Astrocyte of the spinal cord (primary cell): Measurements from ENCODE around the gene PRKG1.

Experiments
- DNase-seq: peaks from one replicate; pipeline ENCODE4 v3.0.0; 2011; ENCODE audit warnings: low read depth, low spot score
- H3K4me3 ChIP-seq: 2 replicates; pipeline ENCODE4 v1.5.1; 2011; ENCODE audit warnings: low read depth, mild to moderate bottlenecking, low read length, moderate library complexity
- in situ Hi-C: cut with HindIII; loops from 2 replicates; pipeline ENCODE4 v1.10.0; 2017; ENCODE audit warnings: low sequenced_read_pairs
- TF ChIP-seq, protein P1 (sequence below): IDR thresholded peaks from 2 replicates; pipeline ENCODE4 v1.5.1; 2012; ENCODE audit warnings: low read depth, mild to moderate bottlenecking, low read length, inconsistent platforms

PRKG1 gene

DNA sequence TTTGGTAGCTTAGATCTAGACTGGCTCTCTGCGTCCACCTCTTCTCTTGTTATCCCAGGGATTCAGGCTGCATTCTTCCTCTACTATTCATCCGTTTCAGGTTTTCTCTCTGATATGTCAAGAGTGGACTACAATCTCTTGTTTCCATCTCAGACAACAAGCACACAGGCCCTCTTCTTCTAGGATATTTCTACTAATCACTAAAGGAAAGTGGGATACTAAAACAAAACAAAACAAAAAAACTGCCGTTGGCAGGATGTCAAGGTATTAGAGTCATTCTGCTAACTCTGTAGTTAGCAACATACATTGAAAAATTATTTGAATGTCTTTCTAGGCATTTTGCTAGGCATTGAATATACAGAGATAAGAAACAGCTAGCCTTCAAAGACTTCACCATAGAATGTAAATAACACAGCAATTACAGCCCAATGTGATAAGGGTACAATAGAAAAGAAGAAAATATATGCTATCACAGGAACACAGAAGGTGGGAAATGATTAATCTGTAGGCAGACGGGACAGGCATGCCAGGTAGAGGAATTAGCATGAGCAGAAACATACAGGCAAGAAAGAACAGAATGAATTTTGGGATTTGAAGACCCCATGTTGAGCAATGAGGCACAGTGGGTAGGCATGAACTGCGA, 414.6 kb downstream of the PRKG1 start:
- H3K4me3 ChIP-seq = no peak overlapping the region
- TF ChIP-seq, protein P1, sequence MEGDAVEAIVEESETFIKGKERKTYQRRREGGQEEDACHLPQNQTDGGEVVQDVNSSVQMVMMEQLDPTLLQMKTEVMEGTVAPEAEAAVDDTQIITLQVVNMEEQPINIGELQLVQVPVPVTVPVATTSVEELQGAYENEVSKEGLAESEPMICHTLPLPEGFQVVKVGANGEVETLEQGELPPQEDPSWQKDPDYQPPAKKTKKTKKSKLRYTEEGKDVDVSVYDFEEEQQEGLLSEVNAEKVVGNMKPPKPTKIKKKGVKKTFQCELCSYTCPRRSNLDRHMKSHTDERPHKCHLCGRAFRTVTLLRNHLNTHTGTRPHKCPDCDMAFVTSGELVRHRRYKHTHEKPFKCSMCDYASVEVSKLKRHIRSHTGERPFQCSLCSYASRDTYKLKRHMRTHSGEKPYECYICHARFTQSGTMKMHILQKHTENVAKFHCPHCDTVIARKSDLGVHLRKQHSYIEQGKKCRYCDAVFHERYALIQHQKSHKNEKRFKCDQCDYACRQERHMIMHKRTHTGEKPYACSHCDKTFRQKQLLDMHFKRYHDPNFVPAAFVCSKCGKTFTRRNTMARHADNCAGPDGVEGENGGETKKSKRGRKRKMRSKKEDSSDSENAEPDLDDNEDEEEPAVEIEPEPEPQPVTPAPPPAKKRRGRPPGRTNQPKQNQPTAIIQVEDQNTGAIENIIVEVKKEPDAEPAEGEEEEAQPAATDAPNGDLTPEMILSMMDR = no peak
- in situ Hi-C loops = no loop called here
- no peak for DNase-seq

DNA sequence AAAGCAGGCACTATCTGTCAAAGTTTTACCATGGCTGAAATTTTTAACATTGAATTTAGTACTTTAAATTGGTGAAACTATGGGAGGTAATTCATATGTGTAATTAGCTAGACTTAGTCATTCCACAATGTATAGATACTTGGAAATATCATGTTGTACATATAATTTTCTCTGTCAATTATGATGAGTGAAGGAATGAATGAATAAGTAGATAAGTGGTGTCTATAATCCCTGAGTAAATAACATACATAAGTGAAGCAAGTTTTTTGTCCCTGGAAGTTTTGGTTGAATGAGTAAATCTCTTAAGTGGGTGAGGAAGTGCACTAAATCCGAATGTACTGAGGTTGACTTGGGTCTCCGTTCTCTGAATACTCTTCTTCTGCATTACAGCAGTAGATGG, 424.1 kb downstream of the PRKG1 start:
- in situ Hi-C loops = no loop called here
- H3K4me3 ChIP-seq = no peak overlapping the region
- TF ChIP-seq, protein P1 = no peak
- no peak for DNase-seq

DNA sequence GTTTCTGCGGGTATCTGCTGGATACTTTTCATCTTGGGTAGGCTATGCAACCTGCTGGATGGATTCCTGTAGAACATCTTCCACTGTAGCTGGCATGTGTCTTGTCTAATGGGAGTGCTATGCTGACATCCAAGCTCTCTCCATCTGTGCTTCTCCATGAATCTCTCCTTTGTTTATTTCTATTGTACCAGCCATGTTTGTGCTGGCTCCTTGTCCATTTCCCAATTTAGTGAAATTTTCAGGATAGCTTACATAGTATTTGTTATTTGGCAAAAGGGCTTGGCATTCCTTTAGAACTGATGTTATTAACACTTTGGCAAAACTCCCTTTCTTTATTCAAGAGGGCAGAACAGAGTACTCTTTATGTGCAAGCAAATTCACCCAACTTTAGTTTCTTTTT, 427.1 kb downstream of the PRKG1 start:
- in situ Hi-C loops = no loop called here
- H3K4me3 ChIP-seq = no peak overlapping the region
- TF ChIP-seq, protein P1 = no peak
- no peak for DNase-seq

DNA sequence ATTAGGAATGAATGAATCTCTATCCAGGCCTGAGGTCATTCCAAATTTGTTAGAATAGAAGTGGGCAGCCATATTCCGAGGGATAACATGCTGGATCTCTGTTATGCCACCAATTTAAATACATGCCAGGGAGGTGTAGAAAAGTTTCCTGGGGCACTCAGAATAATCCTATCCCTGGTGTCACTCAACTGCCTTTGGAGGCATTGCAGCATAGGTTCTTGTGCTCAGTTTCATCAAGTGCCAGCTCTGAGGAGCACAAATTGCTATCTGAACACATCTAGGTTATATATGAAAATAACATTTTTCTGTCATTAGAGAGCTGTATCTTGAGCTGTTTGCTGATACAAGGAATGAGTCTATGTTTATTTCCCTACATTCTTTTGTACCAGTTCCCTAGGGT, 427.8 kb downstream of the PRKG1 start:
- TF ChIP-seq, protein P1 = no peak
- DNase-seq = no peak
- H3K4me3 ChIP-seq = no peak overlapping the region
- in situ Hi-C loops = no loop called here

DNA sequence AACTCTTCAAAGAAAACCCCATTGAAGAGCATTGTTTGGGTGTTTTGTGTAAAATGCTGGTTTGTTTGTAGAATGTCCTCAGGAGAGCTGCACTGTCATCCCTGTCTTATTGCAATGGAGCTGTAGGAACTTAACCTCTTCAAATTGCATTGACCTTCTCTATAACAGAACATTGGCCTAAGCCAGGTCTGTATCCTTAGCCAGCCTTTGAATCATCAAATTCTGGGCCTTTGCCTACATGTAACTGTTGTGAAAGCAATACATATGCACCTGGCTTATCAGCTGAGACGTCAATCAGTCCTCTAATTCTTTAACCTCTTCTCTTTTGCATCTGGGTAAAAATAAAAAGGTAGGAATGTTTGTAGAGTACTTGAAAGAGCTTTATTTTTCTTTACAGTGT, 429.1 kb downstream of the PRKG1 start:
- DNase-seq = no peak
- no peak overlapping the region for H3K4me3 ChIP-seq
- in situ Hi-C loops = no loop called here
- TF ChIP-seq, protein P1 = no peak

DNA sequence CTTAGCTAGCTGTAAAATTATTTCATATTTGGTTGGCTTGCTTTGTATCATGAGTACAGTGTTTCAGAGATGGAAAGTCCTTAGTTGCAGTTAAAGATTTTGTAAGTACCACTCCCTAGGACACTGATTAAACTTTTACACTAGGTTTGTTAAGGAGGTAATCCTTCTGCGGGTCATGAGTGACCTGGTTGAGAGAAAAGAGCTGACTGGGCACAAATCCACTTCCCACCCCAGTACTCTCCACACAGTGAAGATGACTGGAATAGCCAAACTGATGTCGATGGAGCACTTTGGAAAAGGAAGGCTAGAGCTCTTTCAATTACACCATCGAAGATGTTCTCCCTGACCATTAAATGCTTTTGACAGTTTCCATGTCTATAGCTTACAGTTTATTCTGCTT, 433.2 kb downstream of the PRKG1 start:
- DNase-seq = no peak
- TF ChIP-seq, protein P1 = no peak
- in situ Hi-C loops = no loop called here

More for the DNA sequence above, 433.2 kb downstream of the PRKG1 start:
- H3K4me3 ChIP-seq = no peak overlapping the region
